ENCODE results near the gene ASAP3.

The ASAP3 gene

DNA sequence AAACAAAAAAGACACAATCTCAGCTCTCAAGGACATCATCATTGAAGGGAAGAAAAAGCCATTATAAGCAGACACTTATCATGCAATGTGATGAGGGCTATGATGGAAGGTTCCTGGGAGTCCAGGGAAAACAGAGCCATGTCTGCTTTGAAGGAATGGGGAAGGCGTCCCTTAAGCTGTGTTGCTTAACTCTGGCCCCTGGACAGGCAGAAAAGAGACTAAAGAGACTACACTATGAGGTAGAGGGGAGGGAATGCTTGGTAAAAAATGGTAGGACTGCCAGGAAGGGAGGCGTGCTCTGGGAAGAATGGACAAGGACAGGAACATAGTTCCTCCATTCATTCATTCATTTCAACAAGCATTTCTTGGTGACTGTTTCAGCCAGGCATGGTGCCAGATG lies 21.2 kb downstream of the ASAP3 start:
- no peaks in the 10 kb centered on the region for H3K27me3 ChIP-seq (replicated peaks; ENCODE audit: insufficient read depth, low read length)
- H3F3A ChIP-seq (ENCODE audit: insufficient read depth, low read length), result no peaks in the 10 kb centered on the region
- H3K4me1 ChIP-seq (ENCODE audit: low read length), result no peaks in the 10 kb centered on the region
- no peak overlapping the region for H3K4me2 ChIP-seq (ENCODE audit: low read depth, low read length)
- no peaks in the 10 kb centered on the region for H3K9me3 ChIP-seq (replicated peaks; ENCODE audit: insufficient read depth, low read length)
- H3K9ac ChIP-seq (ENCODE audit: low read length), result no peak overlapping the region
- no peak for DNase-seq
- no peak overlapping the region for H3K27ac ChIP-seq (ENCODE audit: low read length)
- H2AFZ ChIP-seq (ENCODE audit: low read length), result no peak overlapping the region
- no peaks in the 10 kb centered on the region for H3K36me3 ChIP-seq (replicated peaks; ENCODE audit: insufficient read depth, low read length)
- H4K20me1 ChIP-seq (ENCODE audit: insufficient read depth, low read length), result no peaks in the 10 kb centered on the region
- no peaks in the 10 kb centered on the region for H3K79me2 ChIP-seq (ENCODE audit: low read length)
- no peaks in the 10 kb centered on the region for H3K9me2 ChIP-seq (replicated peaks; ENCODE audit: insufficient read depth, low read length)
- TF ChIP-seq, protein P1, sequence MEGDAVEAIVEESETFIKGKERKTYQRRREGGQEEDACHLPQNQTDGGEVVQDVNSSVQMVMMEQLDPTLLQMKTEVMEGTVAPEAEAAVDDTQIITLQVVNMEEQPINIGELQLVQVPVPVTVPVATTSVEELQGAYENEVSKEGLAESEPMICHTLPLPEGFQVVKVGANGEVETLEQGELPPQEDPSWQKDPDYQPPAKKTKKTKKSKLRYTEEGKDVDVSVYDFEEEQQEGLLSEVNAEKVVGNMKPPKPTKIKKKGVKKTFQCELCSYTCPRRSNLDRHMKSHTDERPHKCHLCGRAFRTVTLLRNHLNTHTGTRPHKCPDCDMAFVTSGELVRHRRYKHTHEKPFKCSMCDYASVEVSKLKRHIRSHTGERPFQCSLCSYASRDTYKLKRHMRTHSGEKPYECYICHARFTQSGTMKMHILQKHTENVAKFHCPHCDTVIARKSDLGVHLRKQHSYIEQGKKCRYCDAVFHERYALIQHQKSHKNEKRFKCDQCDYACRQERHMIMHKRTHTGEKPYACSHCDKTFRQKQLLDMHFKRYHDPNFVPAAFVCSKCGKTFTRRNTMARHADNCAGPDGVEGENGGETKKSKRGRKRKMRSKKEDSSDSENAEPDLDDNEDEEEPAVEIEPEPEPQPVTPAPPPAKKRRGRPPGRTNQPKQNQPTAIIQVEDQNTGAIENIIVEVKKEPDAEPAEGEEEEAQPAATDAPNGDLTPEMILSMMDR (IDR thresholded peaks at IDR 0.05; ENCODE audit: low read length), result no peak
- TF ChIP-seq EZH2 (optimal IDR thresholded peaks at IDR 0.05; ENCODE audit: low read depth, low read length), result no peak
- no peak overlapping the region for H3K4me3 ChIP-seq (ENCODE audit: low read length)

DNA sequence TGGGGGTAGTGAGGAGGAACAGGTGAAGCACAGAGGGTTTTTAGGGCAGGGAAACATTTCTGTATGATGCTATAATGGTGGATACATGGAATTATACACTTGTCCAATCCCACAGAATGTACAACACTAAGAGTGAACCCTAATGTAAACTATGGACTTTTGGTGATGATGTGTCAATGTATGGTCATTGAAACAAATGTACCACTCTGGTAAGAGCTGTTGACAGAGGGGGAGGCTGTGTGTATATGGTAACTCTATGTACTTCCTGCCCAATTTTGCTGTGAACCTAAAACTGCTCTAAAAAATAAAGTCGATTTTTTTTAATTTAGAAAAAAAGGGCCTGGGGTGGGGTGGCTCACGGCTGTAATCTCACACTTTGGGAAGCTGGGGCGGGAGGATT lies 22.9 kb downstream of the ASAP3 start:
- no peak overlapping the region for H2AFZ ChIP-seq (ENCODE audit: low read length)
- no peak overlapping the region for H3K27ac ChIP-seq (ENCODE audit: low read length)
- DNase-seq, result no peak
- H3K36me3 ChIP-seq (replicated peaks; ENCODE audit: insufficient read depth, low read length), result no peaks in the 10 kb centered on the region
- no peaks in the 10 kb centered on the region; the same call in 1 of the 2 replicates for H3K27me3 ChIP-seq (replicated peaks; ENCODE audit: insufficient read depth, low read length)
- H3F3A ChIP-seq (ENCODE audit: insufficient read depth, low read length), result no peaks in the 10 kb centered on the region
- H3K9me3 ChIP-seq (replicated peaks; ENCODE audit: insufficient read depth, low read length), result no peaks in the 10 kb centered on the region
- TF ChIP-seq EZH2 (optimal IDR thresholded peaks at IDR 0.05; ENCODE audit: low read depth, low read length) (no peak), EZH2phosphoT487 (IDR thresholded peaks at IDR 0.05; ENCODE audit: low read length) (no peak)
- TF ChIP-seq, protein P1 (IDR thresholded peaks at IDR 0.05; ENCODE audit: low read length), result no peak
- H3K4me2 ChIP-seq (ENCODE audit: low read depth, low read length), result no peak overlapping the region
- no peaks in the 10 kb centered on the region for H4K20me1 ChIP-seq (ENCODE audit: insufficient read depth, low read length)
- no peak overlapping the region for H3K4me3 ChIP-seq (ENCODE audit: low read length)
- no peak overlapping the region for H3K9ac ChIP-seq (ENCODE audit: low read length)
- no peaks in the 10 kb centered on the region for H3K79me2 ChIP-seq (ENCODE audit: low read length)
- no peaks in the 10 kb centered on the region for H3K9me2 ChIP-seq (replicated peaks; ENCODE audit: insufficient read depth, low read length)
- no peaks in the 10 kb centered on the region for H3K4me1 ChIP-seq (ENCODE audit: low read length)

DNA sequence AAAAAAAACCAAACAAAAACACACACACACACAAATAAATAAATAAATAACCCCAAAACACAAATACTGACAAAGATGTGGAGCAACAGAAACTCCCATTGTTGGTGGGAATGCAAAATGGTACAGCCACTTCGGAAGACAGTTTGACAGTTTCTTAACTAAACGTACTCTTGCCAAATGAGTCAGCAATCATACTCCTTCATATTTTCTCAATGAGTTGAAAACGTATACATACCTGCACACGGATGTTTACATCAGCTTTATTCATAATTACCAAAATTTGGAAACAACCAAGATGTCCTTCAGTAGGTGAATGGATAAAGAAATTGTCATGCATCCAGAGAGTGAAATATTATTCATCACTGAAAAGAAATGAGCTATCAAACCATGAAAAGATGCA lies 23.5 kb downstream of the ASAP3 start:
- no peak overlapping the region for H3K9ac ChIP-seq (ENCODE audit: low read length)
- H3K36me3 ChIP-seq (replicated peaks; ENCODE audit: insufficient read depth, low read length), result no peaks in the 10 kb centered on the region
- no peak for DNase-seq
- H3K4me1 ChIP-seq (ENCODE audit: low read length), result no peaks in the 10 kb centered on the region
- H3K79me2 ChIP-seq (ENCODE audit: low read length), result no peaks in the 10 kb centered on the region
- no peak overlapping the region for H3K4me3 ChIP-seq (ENCODE audit: low read length)
- TF ChIP-seq EZH2 (optimal IDR thresholded peaks at IDR 0.05; ENCODE audit: low read depth, low read length) (no peak), EZH2phosphoT487 (IDR thresholded peaks at IDR 0.05; ENCODE audit: low read length) (no peak)
- TF ChIP-seq, protein P1 (IDR thresholded peaks at IDR 0.05; ENCODE audit: low read length), result no peak
- H3K9me3 ChIP-seq (replicated peaks; ENCODE audit: insufficient read depth, low read length), result no peaks in the 10 kb centered on the region
- H3K27me3 ChIP-seq (replicated peaks; ENCODE audit: insufficient read depth, low read length), result no peaks in the 10 kb centered on the region; the same call in 1 of the 2 replicates
- H3F3A ChIP-seq (ENCODE audit: insufficient read depth, low read length), result no peaks in the 10 kb centered on the region
- no peak overlapping the region for H3K4me2 ChIP-seq (ENCODE audit: low read depth, low read length)
- no peak overlapping the region for H2AFZ ChIP-seq (ENCODE audit: low read length)
- H4K20me1 ChIP-seq (ENCODE audit: insufficient read depth, low read length), result no peaks in the 10 kb centered on the region
- no peak overlapping the region for H3K27ac ChIP-seq (ENCODE audit: low read length)
- no peaks in the 10 kb centered on the region for H3K9me2 ChIP-seq (replicated peaks; ENCODE audit: insufficient read depth, low read length)

Measured in MM.1S (cell line).